VCaP (cell line): Measurements from ENCODE around the gene PIR.

Experiments
- H3K27ac ChIP-seq: fragments of 450-650 bp; 2 replicates; pipeline ENCODE4 v1.5.1; 2017
- TF ChIP-seq, protein P1 (sequence below): fragments of 450-650 bp; conservative IDR thresholded peaks from 2 replicates; pipeline ENCODE4 v1.5.1; 2017; ENCODE audit warnings: mild to moderate bottlenecking, moderate library complexity

Gene PIR

DNA sequence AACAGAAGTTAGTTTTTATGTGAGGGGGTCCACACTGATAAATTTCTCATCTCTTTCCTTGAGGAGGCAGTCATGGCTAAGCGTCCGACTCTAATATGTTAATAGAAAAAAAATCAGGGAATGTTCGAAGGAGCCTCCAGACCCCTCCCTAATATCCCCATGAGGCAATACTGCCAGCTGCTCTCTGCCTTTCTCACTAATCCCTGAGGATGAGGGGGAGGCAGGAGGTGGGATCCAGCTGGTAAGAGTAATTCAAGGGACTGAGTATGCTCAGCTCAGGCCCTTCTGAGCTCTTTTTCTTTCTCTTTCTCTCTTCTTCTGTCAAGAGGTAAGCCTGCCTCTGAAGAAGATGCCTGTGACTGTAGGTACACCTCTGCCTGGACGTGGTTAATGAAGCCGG, 51.7 kb downstream of the PIR start:
- TF ChIP-seq, protein P1, sequence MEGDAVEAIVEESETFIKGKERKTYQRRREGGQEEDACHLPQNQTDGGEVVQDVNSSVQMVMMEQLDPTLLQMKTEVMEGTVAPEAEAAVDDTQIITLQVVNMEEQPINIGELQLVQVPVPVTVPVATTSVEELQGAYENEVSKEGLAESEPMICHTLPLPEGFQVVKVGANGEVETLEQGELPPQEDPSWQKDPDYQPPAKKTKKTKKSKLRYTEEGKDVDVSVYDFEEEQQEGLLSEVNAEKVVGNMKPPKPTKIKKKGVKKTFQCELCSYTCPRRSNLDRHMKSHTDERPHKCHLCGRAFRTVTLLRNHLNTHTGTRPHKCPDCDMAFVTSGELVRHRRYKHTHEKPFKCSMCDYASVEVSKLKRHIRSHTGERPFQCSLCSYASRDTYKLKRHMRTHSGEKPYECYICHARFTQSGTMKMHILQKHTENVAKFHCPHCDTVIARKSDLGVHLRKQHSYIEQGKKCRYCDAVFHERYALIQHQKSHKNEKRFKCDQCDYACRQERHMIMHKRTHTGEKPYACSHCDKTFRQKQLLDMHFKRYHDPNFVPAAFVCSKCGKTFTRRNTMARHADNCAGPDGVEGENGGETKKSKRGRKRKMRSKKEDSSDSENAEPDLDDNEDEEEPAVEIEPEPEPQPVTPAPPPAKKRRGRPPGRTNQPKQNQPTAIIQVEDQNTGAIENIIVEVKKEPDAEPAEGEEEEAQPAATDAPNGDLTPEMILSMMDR, result no peak
- no peak overlapping the region for H3K27ac ChIP-seq

DNA sequence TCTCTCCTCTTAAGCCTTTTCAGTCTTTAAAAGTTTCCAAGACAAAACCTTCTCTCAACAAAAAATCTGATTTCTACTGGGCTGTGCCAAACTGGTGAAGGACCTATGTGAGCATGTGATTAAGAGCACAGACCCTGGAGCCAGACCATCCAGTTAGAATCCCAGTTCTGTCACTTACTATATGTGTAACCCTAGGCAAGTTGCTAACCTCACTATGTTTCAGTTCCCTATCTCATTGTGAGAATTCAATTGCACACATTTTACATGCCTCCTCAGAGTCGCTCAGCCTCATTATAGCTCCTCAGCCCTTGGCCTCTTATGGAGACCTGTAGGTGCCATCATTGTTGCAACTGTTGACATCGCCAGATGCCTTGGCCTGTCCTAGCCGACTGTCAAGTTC, 54.8 kb downstream of the PIR start:
- TF ChIP-seq, protein P1, result no peak
- no peak overlapping the region for H3K27ac ChIP-seq

DNA sequence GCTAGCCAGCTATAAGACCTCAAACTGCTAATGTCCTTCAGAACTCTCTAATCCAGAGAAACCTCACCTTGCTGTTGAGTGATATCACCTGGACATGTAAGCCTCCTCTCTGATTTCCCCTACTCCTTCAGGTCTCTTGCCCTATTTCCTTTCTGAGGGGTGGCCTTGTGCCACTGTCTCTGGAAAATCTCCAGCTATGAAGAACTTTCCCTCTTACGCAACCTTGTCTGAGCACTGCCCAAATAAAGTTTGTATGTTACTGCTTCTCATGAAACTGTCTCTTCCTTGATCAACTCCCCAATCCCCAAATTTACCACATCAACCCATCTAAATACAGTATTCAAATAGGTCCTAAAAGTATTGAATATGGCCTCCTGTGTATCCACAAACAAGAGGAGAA, 55.4 kb downstream of the PIR start:
- H3K27ac ChIP-seq, result no peak overlapping the region
- TF ChIP-seq, protein P1, result no peak

DNA sequence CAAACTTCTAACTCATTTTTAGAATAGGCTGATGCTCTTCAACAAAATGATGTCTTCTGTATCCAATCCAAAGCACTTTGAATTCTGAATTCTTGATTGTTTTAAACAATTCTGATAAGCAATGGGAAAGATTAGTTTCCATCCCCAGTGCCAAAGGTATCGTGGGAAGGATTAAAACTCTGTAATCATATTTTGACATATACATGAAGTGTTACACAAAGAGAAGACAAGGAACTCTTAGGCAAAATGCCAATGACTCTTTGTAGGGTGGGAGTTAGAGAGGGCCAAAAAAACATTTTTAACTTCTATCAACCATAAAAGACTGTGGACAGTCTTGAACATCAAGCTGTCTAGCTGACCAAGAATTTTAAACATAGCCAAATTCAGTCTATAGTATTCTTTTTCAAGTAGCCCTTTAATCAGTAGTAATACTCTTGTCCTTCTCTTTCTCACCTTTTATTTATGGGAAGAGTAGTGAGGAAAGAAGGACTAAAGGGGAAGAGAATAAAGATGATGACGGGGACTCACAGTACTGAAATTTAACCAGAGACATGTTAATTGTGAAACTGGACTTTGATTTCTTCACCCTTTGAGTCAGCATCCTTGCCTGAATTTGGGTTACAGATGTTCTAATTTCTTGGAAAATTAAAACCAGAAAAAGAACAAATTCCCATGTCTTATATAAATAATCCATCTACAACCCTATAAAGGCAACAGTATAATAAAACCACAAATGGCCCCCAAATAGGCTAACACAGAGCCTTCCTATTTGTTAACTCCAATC, 57.1 kb downstream of the PIR start:
- no peak overlapping the region for H3K27ac ChIP-seq
- TF ChIP-seq, protein P1, result no peak

DNA sequence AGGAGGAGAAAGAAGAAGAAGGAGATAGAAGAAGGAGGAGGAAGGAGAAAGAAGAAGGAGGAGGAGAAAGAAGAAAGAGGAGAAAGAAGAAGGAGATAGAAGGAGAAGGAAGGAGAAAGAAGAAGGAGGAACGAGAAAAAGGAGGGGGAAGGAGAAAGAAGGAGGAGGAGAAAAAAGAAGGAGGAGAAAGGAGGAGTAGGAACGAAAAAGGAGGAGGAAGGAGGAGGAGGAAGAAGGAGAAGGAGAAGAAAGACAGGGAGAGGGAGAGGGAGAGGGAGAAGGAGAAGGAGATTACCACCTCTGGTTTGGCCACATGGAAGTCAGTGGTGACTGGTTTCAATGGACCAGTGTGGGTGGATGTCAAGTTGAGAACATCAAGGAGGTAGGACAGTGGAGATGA, 58.9 kb downstream of the PIR start:
- H3K27ac ChIP-seq, result no peak overlapping the region
- TF ChIP-seq, protein P1, result no peak

DNA sequence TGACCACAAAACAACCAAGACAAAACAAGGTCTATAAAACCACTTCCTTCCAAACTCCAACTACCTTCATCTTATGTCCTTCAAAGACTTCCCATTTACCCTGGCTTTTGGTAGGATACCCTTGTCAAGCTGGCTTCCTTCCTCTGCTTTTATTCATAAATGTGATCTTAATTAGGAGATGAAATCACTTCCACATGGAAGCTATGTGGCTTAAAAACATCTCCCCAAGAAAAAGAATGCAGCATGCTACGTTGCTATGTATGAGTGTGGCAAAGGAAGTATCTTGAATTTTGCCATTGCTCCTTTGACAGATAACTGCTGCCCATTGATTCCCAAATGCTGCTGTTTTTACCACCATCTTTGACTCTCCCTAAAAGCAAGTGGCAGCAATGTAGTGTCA, 62.5 kb downstream of the PIR start:
- TF ChIP-seq, protein P1, result no peak
- H3K27ac ChIP-seq, result no peak overlapping the region

DNA sequence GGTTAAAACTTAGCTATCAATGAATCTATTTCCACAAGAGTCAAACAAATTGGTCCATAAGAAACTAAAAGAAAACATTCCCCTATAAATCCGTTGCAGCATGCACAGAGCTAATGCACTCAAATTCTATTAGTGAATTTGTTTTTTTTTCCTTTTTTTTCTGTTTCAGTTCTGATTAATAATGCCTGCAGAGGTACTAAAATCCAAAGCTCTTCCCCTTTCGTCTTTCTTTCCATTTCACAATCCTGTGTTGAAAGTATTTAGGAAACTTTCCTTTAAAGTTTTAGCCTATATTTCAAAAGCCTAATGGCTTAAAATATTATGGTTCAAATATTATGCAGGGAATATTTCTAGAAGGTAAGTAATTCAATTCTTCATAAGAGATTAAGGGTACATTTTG, 63.1 kb downstream of the PIR start:
- no peak overlapping the region for H3K27ac ChIP-seq
- TF ChIP-seq, protein P1, result no peak
